Spinal cord (tissue), 10 donors: ENCODE measurements around the gene OR2J3. TPM values are rescaled to one million over a fixed set of nuclear protein-coding genes. Genes with fewer than 3 reads are reported as not detected.

Source experiments
- DNase-seq, 6 donors: peaks; one replicate each; pipeline versions ENCODE4 v3.0.0 to v3.0.0-alpha.2; 2013 to 2015; ENCODE audit warnings: low spot score in 6 of 6, low read depth in 4 of 6
- H3K27ac ChIP-seq: one replicate; pipeline ENCODE4 v1.5.1; 2013; ENCODE audit warnings: low read depth, low read length, control low read depth
- H3K27me3 ChIP-seq: one replicate; pipeline ENCODE4 v1.6.1; 2013; ENCODE audit warnings: low read length; ENCODE audit not compliant: control insufficient read depth, insufficient read depth
- H3K36me3 ChIP-seq: one replicate; pipeline ENCODE4 v1.6.1; 2013; ENCODE audit warnings: low read length; ENCODE audit not compliant: control insufficient read depth, insufficient read depth
- H3K4me1 ChIP-seq: one replicate; pipeline ENCODE4 v1.6.1; 2013; ENCODE audit warnings: low read length; ENCODE audit not compliant: control insufficient read depth, insufficient read depth
- H3K4me3 ChIP-seq: one replicate; pipeline ENCODE4 v1.5.1; 2013; ENCODE audit warnings: low read depth, low read length, control low read depth
- H3K9me3 ChIP-seq: one replicate; pipeline ENCODE4 v1.6.1; 2013; ENCODE audit warnings: low read length; ENCODE audit not compliant: control insufficient read depth, insufficient read depth
- WGBS: methylation state at CpG from one replicate; pipeline ENCODE4 v1.1.5; 2013; ENCODE audit warnings: missing lambda C conversion rate; ENCODE audit not compliant: insufficient coverage; 5-methylcytosine and 5-hydroxymethylcytosine counted together
- long read RNA-seq, 4 donors: transcript quantifications; one replicate each; lab custom pipeline, GENCODE V29; 2026
- polyA plus RNA-seq, 2 donors: library from polyadenylated mRNA; unstranded; fragments of 120-200 nt; gene quantifications; one replicate each; pipeline ENCODE4 v1.2.1, GENCODE V29; 2013; ENCODE audit not compliant: insufficient read length in 2 of 2
- total RNA-seq, 2 donors: library from RNA; depleted of rRNA in 1 of 2; stranded (reverse); fragments of 120-200 nt in 1 of 2; fragments of >200 nt in 1 of 2; gene quantifications; one replicate each; pipeline versions ENCODE4 v1.2.3 to v1.2.4, GENCODE V29; 2013 to 2014
- donor health status: healthy.

OR2J3 gene
- total RNA-seq (under 1 TPM; 0.10 to 0.11 TPM), polyA plus RNA-seq (not detected)
- long read RNA-seq, donor 1, result 0 reads
- long read RNA-seq, donor 2, result 0 reads
- long read RNA-seq, donor 3, partial matches to known transcripts, result 0 of 1 reads
- long read RNA-seq, donor 3, other reads (novel, unspliced or antisense), result 0 of 1 reads
- long read RNA-seq, donor 4, result 0 reads

DNA sequence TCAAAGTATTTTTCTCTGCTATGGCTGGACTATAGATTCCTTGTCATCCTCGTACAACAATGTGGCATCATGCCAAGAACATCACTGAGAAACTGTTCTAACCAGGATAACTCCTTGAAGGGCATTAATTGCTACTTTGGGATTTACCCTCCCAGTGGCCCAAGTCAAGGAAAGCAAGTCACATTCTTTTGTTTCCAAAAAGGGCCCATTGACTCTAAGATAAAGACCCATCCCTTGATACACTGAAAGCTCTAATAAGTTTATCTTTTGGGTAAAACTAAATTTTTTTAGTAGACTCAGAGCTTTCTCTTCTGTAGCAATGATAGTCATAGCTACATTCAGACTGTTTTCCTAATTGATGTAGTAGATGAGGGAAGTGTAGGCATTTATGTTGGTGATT, at the start of gene OR2J3:
Gene OR2J3 (plus strand): TSS at position 301 of the 400 bp plus-strand sequence. CDS start 3,833 bp downstream, outside the sequence.
- no peaks in the 10 kb centered on the region for H3K36me3 ChIP-seq
- DNase-seq, result no peak
- H3K27ac ChIP-seq, result no peak within 1 kb of the TSS
- H3K9me3 ChIP-seq, result no peaks in the 10 kb centered on the region
- no peaks in the 10 kb centered on the region for H3K27me3 ChIP-seq
- H3K4me3 ChIP-seq, result no peak within 1 kb of the TSS
- no peaks in the 10 kb centered on the region for H3K4me1 ChIP-seq
- 36% methylated on average over 1 of the region's 1 CpG for WGBS

- H3K4me3 ChIP-seq, result no peak overlapping the region
- 30% methylated on average over 6 of the region's 9 CpGs for WGBS
- peak in 1 of 6 donors; percentile 0 for DNase-seq
- no peaks in the 10 kb centered on the region for H3K36me3 ChIP-seq
- no peaks in the 10 kb centered on the region for H3K9me3 ChIP-seq
- no peaks in the 10 kb centered on the region for H3K4me1 ChIP-seq
- H3K27ac ChIP-seq, result no peak overlapping the region
- H3K27me3 ChIP-seq, result no peaks in the 10 kb centered on the region
Measured at GRCh38 chr6:29071831-29072723, 35.8 kb upstream of the OR2J3 start.

DNA sequence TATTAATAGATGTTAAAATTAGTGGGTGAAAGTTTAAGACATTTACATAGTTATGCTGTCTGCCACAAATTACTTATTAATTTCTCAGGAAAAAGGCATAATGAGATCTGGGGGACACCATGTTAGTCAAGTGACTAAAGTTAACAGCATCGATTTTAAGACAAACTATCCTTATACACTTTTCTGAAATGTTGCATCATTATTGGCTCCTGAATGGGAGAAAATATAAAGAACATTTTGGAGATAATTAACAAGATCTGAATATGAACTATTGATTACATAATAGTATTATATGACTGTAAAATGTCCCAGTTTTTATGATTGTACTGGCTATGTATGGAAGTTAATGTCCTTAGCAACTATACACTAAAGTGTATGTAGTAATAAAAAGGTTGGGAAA, 28.7 kb upstream of the OR2J3 start:
- no CpG with 5 or more reads among the region's 1 CpG for WGBS
- Histone ChIP-seq H3K36me3 (no peaks in the 10 kb centered on the region), H3K9me3 (no peaks in the 10 kb centered on the region), H3K4me3 (no peak overlapping the region), H3K4me1 (no peaks in the 10 kb centered on the region), H3K27me3 (no peaks in the 10 kb centered on the region), H3K27ac (no peak overlapping the region)
- no peak for DNase-seq

- Histone ChIP-seq H3K27ac (no peak overlapping the region), H3K4me3 (no peak overlapping the region), H3K9me3 (no peaks in the 10 kb centered on the region), H3K4me1 (no peaks in the 10 kb centered on the region), H3K27me3 (no peaks in the 10 kb centered on the region), H3K36me3 (no peaks in the 10 kb centered on the region)
- DNase-seq, result no peak
Measured at GRCh38 chr6:29081312-29081711, 26.5 kb upstream of the OR2J3 start.

GRCh38 chr6:29082457-29082856, 25.4 kb upstream of the OR2J3 start:
- H3K27ac ChIP-seq, result no peak overlapping the region
- no peaks in the 10 kb centered on the region for H3K4me1 ChIP-seq
- H3K36me3 ChIP-seq, result no peaks in the 10 kb centered on the region
- no peaks in the 10 kb centered on the region for H3K9me3 ChIP-seq
- H3K4me3 ChIP-seq, result no peak overlapping the region
- no peak for DNase-seq
- WGBS, result 89% methylated on average over 11 of the region's 15 CpGs
- H3K27me3 ChIP-seq, result no peaks in the 10 kb centered on the region

DNA sequence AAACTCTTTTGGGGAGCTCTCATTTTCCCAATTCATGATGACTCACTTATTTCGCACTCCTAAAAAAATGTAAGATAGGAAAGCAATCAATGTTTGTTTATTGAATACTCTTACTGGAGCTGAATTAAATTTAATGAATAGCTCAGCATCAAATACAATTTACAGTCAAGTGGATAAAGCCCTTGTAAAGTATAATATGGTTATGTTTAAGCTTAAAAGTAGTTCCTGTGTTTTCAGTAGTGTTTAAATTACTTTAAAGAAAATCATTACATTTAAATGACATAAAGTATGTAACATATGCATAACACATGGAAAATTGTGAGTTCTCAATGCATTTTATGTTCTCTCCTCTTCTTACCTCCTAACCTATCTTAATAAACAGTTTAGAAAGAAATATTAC, 20.6 kb upstream of the OR2J3 start, which contains the start of gene OR2B3:
Gene OR2B3 (minus strand): TSS at position 101 of the 400 bp plus-strand sequence. CDS start 65 bp downstream, at position 36.
- no CpG with 5 or more reads among the region's 1 CpG for WGBS
- Histone ChIP-seq H3K27ac (no peak within 1 kb of the TSS), H3K9me3 (no peaks in the 10 kb centered on the region), H3K4me1 (no peaks in the 10 kb centered on the region), H3K27me3 (no peaks in the 10 kb centered on the region), H3K36me3 (no peaks in the 10 kb centered on the region), H3K4me3 (no peak within 1 kb of the TSS)
- no peak for DNase-seq

GRCh38 chr6:29092957-29093356, 14.9 kb upstream of the OR2J3 start:
- no peaks in the 10 kb centered on the region for H3K36me3 ChIP-seq
- H3K4me1 ChIP-seq, result no peaks in the 10 kb centered on the region
- H3K9me3 ChIP-seq, result no peaks in the 10 kb centered on the region
- WGBS, result 100% methylated on average over 1 of the region's 3 CpGs
- H3K27me3 ChIP-seq, result no peaks in the 10 kb centered on the region
- no peak for DNase-seq
- no peak overlapping the region for H3K4me3 ChIP-seq
- H3K27ac ChIP-seq, result no peak overlapping the region

DNA sequence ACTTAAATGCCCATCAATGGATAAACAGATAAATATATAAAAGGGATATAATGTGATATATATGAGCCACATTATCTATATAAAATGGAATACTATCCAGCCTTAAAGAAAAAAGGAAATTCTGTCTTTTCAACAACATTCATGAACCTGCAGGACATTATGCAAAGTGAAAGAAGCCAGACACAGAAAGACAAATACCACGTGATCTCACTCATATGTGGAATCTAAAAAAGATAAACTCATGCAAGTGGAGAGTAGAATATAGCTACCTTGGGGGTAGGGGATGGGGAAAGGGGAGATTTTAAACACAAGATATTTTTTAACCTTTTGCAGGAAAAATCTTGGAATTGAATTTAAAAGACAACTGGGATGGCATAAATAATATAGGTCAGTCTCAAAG, 10.1 kb upstream of the OR2J3 start:
- no peak for DNase-seq
- no peak overlapping the region for H3K4me3 ChIP-seq
- no peak overlapping the region for H3K27ac ChIP-seq
- H3K27me3 ChIP-seq, result no peaks in the 10 kb centered on the region
- no CpG with 5 or more reads among the region's 1 CpG for WGBS
- no peaks in the 10 kb centered on the region for H3K36me3 ChIP-seq
- H3K9me3 ChIP-seq, result no peaks in the 10 kb centered on the region
- H3K4me1 ChIP-seq, result no peaks in the 10 kb centered on the region

GRCh38 chr6:29099190-29099589, 8.7 kb upstream of the OR2J3 start, which contains the start of gene OR2J1:
OR2J1 (plus strand) TSS chr6:29099490; CDS start chr6:29100943, 1,453 bp downstream.
- WGBS, result no CpG with 5 or more reads among the region's 3 CpGs
- Histone ChIP-seq H3K4me1 (no peaks in the 10 kb centered on the region), H3K9me3 (no peaks in the 10 kb centered on the region), H3K27me3 (no peaks in the 10 kb centered on the region), H3K4me3 (no peak within 1 kb of the TSS), H3K36me3 (no peaks in the 10 kb centered on the region), H3K27ac (no peak within 1 kb of the TSS)
- DNase-seq, result no peak

DNA sequence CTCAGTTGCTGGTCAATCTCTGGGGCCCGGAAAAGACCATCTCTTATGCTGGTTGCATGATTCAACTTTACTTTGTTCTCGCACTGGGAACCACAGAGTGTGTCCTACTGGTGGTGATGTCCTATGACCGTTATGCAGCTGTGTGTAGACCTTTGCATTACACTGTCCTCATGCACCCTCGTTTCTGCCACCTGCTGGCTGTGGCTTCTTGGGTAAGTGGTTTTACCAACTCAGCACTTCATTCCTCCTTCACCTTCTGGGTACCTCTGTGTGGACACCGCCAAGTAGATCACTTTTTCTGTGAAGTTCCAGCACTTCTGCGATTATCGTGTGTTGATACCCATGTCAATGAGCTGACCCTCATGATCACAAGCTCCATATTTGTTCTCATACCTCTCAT, 4.3 kb downstream of the OR2J3 start:
- H3K9me3 ChIP-seq, result no peaks in the 10 kb centered on the region
- no peaks in the 10 kb centered on the region for H3K4me1 ChIP-seq
- 91% methylated on average over 6 of the region's 7 CpGs for WGBS

More for the DNA sequence above, 4.3 kb downstream of the OR2J3 start:
- no peak overlapping the region for H3K27ac ChIP-seq
- H3K4me3 ChIP-seq, result no peak overlapping the region
- DNase-seq, result no peak
- no peaks in the 10 kb centered on the region for H3K27me3 ChIP-seq
- no peaks in the 10 kb centered on the region for H3K36me3 ChIP-seq
